Muscle layer of colon (tissue), 2 donors: ENCODE data around the gene CTBP1.

ENCODE experiments used
- H3K27ac ChIP-seq: one replicate; pipeline ENCODE4 v1.7.0; 2013; ENCODE audit warnings: low read depth, mild to moderate bottlenecking, low read length, moderate library complexity
- H3K27me3 ChIP-seq, 2 donors: one replicate each; pipeline ENCODE4 v1.7.0; 2013; ENCODE audit warnings: low read length in 2 of 2, mild to moderate bottlenecking in 2 of 2; ENCODE audit not compliant: insufficient read depth in 2 of 2, control insufficient read depth in 1 of 2
- H3K36me3 ChIP-seq: one replicate; pipeline ENCODE4 v1.7.0; 2013; ENCODE audit warnings: mild to moderate bottlenecking, low read length; ENCODE audit not compliant: insufficient read depth
- H3K4me1 ChIP-seq: one replicate; pipeline ENCODE4 v1.7.0; 2013; ENCODE audit warnings: mild to moderate bottlenecking, low read length; ENCODE audit not compliant: insufficient read depth
- H3K4me3 ChIP-seq, 2 donors: one replicate each; pipeline ENCODE4 v1.7.0; 2013; ENCODE audit warnings: low read length in 2 of 2, low read depth in 1 of 2, mild to moderate bottlenecking in 1 of 2, moderate library complexity in 1 of 2
- H3K9ac ChIP-seq: one replicate; pipeline ENCODE4 v1.7.0; 2013; ENCODE audit warnings: low read length
- H3K9me3 ChIP-seq: one replicate; pipeline ENCODE4 v1.7.0; 2013; ENCODE audit warnings: mild to moderate bottlenecking, low read length
- donor health status: abdominal sarcoma.
- donor health status: Adenocarcinoma of cecum.

The CTBP1 gene

DNA sequence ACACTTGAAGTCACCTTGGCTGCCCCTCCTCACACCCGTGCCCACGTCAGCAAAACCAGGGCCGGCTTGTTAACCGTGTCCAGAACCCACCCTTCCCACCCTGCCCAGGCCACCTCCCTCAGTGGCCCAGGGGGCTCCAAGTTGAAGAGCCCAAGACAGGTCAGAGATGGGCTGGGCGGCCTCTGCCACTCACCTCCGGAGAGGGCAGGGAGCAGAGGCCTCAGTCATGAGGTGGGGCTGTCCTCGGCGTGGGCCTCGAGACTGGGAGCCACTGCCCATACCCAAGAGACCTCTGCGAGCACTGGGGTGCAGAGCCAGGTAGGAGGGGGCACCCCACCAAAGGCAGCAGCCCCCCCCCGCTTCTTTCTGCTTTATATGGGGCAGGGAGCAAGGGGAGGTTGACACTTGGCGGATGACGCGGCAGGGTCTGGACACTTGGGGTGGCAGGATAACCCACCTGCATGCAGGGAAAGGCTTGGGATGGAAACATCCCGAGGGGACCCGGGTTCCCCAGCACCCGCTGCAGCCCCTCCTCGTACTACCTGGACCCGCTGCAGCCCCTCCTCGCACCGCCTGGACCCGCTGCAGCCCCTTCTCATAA, 38.6 kb downstream of the CTBP1 start:
- peaks cover 28% of the 10 kb centered on the region for H3K36me3 ChIP-seq
- no peak overlapping the region for H3K4me3 ChIP-seq
- H3K27me3 ChIP-seq: no peaks in the 10 kb centered on the region
- peaks cover 41% of the 10 kb centered on the region for H3K4me1 ChIP-seq
- no peak overlapping the region for H3K9ac ChIP-seq
- no peaks in the 10 kb centered on the region for H3K9me3 ChIP-seq
- H3K27ac ChIP-seq: peak overlapping the region; percentile 40

DNA sequence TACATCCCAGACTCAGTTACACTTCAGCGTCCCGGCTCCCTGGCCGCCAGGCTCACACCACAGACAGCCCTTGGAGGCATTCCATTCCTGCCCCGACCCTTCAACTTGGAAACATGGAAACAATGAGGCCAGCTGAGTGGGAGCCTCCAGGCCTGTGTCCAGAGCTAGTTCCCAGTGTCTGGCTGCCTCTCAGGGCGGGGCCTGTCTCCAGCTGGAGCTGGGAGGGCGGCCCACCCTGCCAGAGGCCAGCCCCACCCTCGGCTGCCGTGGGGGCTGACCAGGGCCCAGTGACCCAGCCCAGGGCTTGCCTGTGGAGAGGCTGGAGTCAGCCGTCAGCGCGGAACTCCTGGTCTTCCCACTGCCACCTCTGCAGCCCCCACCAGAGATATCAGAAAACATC, 39.1 kb downstream of the CTBP1 start:
- H3K9ac ChIP-seq: no peak overlapping the region
- H3K36me3 ChIP-seq: peaks cover 22% of the 10 kb centered on the region
- peaks cover 41% of the 10 kb centered on the region for H3K4me1 ChIP-seq
- no peaks in the 10 kb centered on the region for H3K27me3 ChIP-seq
- peak overlapping the region; percentile 14 to 27 for H3K4me3 ChIP-seq
- no peaks in the 10 kb centered on the region for H3K9me3 ChIP-seq
- H3K27ac ChIP-seq: peak overlapping the region; percentile 40

DNA sequence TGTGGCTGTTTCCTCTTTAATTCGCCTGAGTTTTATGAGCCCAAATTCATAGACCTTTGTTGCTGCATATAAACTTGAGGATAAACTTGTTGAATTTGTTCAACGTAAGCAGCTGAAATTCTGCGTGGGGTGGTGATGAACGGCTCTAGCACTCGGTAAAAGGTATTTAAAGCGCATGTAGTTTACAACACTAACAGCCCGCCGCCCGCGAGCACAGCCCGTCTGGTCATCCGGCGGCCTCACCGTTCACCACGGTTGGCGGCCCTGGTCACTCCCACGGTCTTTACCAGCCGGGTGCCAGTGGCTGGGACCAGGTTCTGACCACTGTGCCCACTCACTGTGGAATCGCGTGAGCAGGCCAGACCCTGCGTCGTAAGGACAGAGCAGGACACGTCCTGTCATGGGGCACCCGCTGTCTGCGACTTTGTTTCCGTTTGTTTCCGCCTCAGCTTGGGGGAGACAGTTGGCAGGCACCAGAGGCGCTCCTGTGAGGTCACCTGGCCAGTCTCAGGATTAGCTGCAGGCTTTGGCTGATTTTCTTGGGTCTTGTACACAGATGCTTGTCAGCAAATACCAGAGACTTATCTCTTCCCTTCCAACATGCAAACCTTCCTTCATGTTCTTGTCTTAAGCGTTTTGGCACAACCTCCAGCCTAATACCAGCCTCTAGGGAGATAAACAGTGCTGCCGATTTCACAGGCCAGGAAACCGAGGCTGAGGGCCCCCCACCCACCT, 39.8 kb downstream of the CTBP1 start:
- peak overlapping the region; percentile 40 for H3K27ac ChIP-seq
- H3K9me3 ChIP-seq: no peaks in the 10 kb centered on the region
- no peaks in the 10 kb centered on the region for H3K27me3 ChIP-seq
- no peak overlapping the region for H3K9ac ChIP-seq
- peak overlapping the region; percentile 14 to 27 for H3K4me3 ChIP-seq
- peaks cover 16% of the 10 kb centered on the region for H3K36me3 ChIP-seq
- H3K4me1 ChIP-seq: peaks cover 41% of the 10 kb centered on the region

DNA sequence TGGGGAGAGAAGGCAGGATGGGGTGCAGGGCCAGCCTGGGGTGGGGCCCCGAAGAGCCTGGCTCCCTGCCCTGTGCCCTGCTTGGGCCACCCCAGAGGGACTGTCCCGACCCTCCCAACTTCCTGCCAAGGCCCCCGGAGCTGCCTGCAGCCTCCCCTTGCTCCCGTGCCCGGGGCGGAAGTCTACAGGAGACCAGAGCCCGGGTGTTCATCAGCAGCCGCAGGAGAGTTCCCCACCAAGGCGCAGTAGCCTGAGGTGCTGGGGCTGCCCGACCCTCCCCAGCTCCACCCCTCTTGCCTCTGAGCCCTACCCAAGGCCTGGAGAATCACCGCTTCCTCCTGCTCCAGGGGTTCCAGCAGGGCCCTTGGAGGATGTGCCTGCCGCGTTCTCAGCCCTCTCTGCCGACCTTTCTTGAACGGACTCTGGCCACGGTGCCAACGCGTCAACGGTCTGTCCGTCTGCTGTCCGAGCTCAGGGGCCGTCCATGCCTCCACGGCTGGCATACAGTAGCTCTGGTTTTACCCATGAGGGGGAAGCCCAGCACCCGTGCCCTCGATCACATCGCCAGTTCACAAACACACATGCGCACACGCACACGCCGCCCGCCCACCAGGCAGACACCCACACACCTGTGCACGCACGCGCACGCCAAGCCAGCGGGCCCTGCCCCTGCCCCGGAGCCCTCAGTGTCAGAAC, 40.5 kb downstream of the CTBP1 start:
- peaks cover 42% of the 10 kb centered on the region for H3K4me1 ChIP-seq
- H3K27ac ChIP-seq: peak overlapping the region; percentile 40
- no peak overlapping the region for H3K4me3 ChIP-seq
- H3K9me3 ChIP-seq: no peaks in the 10 kb centered on the region
- no peak overlapping the region for H3K9ac ChIP-seq
- peaks cover 11% of the 10 kb centered on the region for H3K36me3 ChIP-seq
- no peaks in the 10 kb centered on the region for H3K27me3 ChIP-seq

- Histone ChIP-seq H3K36me3 (peaks cover 5% of the 10 kb centered on the region), H3K4me1 (peaks cover 48% of the 10 kb centered on the region), H3K9ac (no peak overlapping the region), H3K4me3 (no peak overlapping the region), H3K27ac (no peak overlapping the region), H3K27me3 (no peaks in the 10 kb centered on the region), H3K9me3 (no peaks in the 10 kb centered on the region)
Observed at GRCh38 chr4:1207603-1208265, 41.2 kb downstream of the CTBP1 start.

DNA sequence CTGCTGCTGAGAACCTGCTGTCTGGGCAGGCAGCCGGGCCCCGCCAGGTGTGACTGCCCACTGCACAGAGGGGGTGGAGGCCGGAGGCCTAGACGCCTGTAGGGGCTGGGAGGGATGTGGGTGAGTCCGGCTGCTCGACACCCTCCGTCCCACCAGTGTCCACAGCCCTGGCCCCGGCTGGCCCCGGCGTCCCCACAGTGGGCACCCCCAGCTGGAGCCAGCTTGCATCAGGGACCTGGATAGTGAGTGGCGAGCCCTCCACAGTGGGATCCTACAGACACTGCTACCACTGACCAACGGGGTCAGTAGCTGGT, 41.8 kb downstream of the CTBP1 start:
- Histone ChIP-seq H3K4me1 (peaks cover 45% of the 10 kb centered on the region), H3K9me3 (no peaks in the 10 kb centered on the region), H3K27ac (no peak overlapping the region)

DNA sequence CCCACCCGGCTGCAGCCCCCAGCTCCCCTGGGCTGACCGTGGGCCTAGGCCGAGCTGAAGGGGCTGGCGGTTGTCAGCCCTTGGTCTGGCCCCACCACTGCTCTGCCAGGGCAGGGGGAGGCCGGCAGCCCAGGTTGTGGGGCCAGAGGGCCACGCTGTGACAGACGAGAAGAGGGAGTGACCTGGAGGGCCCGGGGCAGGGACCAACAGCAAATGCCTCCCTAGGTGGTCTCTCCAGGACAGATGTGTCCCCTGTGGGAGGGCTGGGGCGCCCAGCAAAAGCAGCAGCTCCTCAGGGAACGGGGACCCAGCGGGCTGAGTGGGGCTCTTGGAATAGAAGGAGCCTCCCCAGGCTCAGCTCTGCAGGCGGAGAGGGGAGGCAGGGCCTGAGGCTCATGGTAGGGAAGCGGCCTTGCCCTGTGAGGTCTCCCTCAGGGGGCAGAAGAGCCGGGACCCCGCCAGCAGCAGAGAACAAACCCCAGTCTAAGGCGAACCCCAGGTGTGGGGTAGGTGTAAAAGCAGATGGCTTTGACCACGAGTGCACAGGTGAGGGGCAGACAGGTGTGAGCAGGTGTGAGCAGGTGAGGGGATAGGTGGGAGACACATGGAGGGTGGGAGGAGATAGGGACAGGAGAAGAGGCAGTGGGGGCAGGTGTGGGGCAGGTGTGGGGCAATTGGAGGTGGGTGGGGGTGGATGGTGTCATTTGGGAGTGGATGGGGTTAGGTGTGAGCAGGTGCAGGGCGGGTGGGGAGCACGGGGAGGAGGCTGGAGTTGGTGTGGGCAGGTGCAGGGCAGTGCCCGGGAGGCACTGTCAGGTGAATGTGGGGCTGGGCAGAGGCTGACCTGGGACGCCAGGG, 42.4 kb downstream of the CTBP1 start:
- no peak overlapping the region for H3K4me3 ChIP-seq
- H3K36me3 ChIP-seq: no peaks in the 10 kb centered on the region
- H3K4me1 ChIP-seq: peaks cover 39% of the 10 kb centered on the region
- no peaks in the 10 kb centered on the region for H3K27me3 ChIP-seq
- no peak overlapping the region for H3K27ac ChIP-seq
- H3K9me3 ChIP-seq: no peaks in the 10 kb centered on the region
- no peak overlapping the region for H3K9ac ChIP-seq

More for the DNA sequence above, 41.8 kb downstream of the CTBP1 start:
- Histone ChIP-seq H3K4me3 (no peak overlapping the region), H3K36me3 (no peaks in the 10 kb centered on the region), H3K27me3 (no peaks in the 10 kb centered on the region), H3K9ac (no peak overlapping the region)

DNA sequence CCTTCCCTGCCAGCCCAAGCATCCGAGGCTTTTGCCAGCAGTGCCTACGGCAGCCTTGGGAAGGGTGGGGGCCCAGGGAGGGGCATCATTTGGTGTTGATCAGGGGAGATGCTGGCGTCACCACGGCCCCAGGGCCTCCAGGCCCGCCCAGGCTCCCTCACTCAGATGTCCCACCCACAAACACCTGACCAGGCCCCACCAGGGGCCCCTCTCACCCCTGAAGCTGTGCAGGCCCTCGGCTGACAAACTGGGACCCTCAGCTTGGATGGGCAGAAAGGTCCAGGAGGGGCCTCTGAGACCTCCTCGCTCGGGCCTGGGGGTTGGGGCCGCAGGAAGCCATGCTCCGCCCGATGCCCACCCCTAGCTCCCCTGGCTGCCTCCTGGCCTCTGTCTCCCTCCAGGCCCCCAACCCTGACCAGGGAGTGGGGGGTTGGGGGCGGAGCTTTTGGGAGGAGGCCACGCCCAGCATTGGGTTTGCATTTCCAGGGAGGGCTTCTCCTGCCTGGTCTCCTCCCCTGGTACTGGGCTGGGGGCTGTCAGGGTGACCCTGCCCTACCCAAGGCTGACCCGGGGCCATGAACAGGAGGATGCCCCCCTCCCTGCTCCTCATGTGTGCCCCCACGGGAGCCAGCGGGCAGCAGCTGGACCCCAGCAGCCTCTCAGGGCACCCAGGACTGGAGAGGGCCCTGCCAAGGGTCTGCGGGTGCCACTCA, 43.2 kb downstream of the CTBP1 start:
- Histone ChIP-seq H3K27ac (no peak overlapping the region), H3K4me1 (peaks cover 38% of the 10 kb centered on the region)

GRCh38 chr4:1204828-1205585, 43.9 kb downstream of the CTBP1 start:
- H3K27me3 ChIP-seq: no peaks in the 10 kb centered on the region
- peaks cover 34% of the 10 kb centered on the region for H3K4me1 ChIP-seq
- H3K4me3 ChIP-seq: no peak overlapping the region
- no peak overlapping the region for H3K9ac ChIP-seq
- H3K27ac ChIP-seq: no peak overlapping the region
- H3K36me3 ChIP-seq: no peaks in the 10 kb centered on the region
- no peaks in the 10 kb centered on the region for H3K9me3 ChIP-seq

More for the DNA sequence above, 43.2 kb downstream of the CTBP1 start:
- Histone ChIP-seq H3K9ac (no peak overlapping the region), H3K36me3 (no peaks in the 10 kb centered on the region), H3K4me3 (no peak overlapping the region), H3K9me3 (no peaks in the 10 kb centered on the region), H3K27me3 (no peaks in the 10 kb centered on the region)

DNA sequence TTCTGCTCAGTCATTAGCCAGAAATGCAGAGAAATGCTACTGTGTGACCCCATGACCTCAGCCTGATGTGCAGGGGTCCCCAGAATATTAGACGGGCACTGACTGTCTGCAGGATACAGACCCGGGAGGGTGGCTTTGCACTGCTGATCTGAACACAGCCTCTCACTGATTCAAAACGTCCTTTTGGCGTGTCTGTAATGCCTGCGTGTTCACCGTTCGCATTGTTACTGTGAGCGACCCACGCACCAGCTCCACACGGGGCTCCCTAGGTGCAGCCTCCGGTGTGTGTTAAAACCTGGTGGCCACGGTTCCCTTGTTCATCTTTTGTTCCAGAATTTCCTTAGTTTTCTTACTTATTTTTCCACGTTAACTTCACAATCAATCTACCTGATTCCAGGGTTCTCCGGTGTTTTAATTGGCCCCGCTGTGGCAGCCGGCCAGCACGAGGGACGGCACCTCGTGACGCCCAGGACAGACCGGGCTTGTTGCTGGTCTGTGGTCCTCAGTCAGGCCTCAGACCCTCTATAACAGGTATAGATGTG, 44.6 kb downstream of the CTBP1 start:
- Histone ChIP-seq H3K27ac (no peak overlapping the region), H3K9ac (no peak overlapping the region)

More for the DNA sequence above, 44.6 kb downstream of the CTBP1 start:
- no peaks in the 10 kb centered on the region for H3K9me3 ChIP-seq
- H3K36me3 ChIP-seq: no peaks in the 10 kb centered on the region
- peaks cover 30% of the 10 kb centered on the region for H3K4me1 ChIP-seq
- no peaks in the 10 kb centered on the region for H3K27me3 ChIP-seq
- H3K4me3 ChIP-seq: no peak overlapping the region
